Measurements from ENCODE around the gene TEX30.
"Not testable (repeated sequence)": the region's sequence is repeated elsewhere in the genome, so short reads cannot be mapped to it uniquely, and the experiment has no call there.

Gene TEX30

DNA sequence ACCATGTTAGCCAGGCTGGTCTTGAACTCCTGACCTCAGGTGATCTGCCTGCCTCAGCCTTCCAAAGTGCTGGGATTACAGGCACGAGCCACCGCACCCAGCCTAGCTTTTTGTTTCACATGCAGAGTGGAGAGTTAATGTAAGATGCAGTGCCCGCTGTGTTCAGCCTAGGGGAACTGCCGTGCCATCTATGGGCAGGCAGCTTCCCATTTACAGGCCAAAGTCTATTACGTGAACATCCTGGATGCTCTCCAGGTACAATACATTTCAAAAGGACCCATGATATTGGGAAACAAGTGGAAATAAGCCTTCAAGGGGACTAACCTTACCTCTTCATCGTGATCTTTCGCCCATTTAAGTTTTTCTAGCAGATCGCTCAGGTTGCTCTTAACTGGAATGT is 15.1 kb upstream of the TEX30 start:
- no peak overlapping the region for H2AFZ ChIP-seq (ENCODE audit: low read length)
- H3K36me3 ChIP-seq (replicated peaks; ENCODE audit: insufficient read depth, low read length), result peaks cover 13% of the 10 kb centered on the region
- no peak overlapping the region for H3K4me3 ChIP-seq (ENCODE audit: low read length)
- H3K9me2 ChIP-seq (replicated peaks; ENCODE audit: insufficient read depth, low read length), result no peaks in the 10 kb centered on the region
- no peaks in the 10 kb centered on the region for H3K9me3 ChIP-seq (replicated peaks; ENCODE audit: insufficient read depth, low read length)
- no peak overlapping the region for H3K27ac ChIP-seq (ENCODE audit: low read length)
- H3F3A ChIP-seq (ENCODE audit: insufficient read depth, low read length), result no peaks in the 10 kb centered on the region
- no peak for DNase-seq
- H4K20me1 ChIP-seq (ENCODE audit: insufficient read depth, low read length), result no peaks in the 10 kb centered on the region
- H3K9ac ChIP-seq (ENCODE audit: low read length), result no peak overlapping the region
- H3K4me2 ChIP-seq (ENCODE audit: low read depth, low read length), result no peak overlapping the region
- H3K4me1 ChIP-seq (ENCODE audit: low read length), result no peaks in the 10 kb centered on the region
- H3K79me2 ChIP-seq (ENCODE audit: low read length), result no peaks in the 10 kb centered on the region
- TF ChIP-seq EZH2phosphoT487 (IDR thresholded peaks at IDR 0.05; ENCODE audit: low read length), result no peak
- no peak for TF ChIP-seq EZH2 (optimal IDR thresholded peaks at IDR 0.05; ENCODE audit: low read depth, low read length)
- TF ChIP-seq, protein P1, sequence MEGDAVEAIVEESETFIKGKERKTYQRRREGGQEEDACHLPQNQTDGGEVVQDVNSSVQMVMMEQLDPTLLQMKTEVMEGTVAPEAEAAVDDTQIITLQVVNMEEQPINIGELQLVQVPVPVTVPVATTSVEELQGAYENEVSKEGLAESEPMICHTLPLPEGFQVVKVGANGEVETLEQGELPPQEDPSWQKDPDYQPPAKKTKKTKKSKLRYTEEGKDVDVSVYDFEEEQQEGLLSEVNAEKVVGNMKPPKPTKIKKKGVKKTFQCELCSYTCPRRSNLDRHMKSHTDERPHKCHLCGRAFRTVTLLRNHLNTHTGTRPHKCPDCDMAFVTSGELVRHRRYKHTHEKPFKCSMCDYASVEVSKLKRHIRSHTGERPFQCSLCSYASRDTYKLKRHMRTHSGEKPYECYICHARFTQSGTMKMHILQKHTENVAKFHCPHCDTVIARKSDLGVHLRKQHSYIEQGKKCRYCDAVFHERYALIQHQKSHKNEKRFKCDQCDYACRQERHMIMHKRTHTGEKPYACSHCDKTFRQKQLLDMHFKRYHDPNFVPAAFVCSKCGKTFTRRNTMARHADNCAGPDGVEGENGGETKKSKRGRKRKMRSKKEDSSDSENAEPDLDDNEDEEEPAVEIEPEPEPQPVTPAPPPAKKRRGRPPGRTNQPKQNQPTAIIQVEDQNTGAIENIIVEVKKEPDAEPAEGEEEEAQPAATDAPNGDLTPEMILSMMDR (IDR thresholded peaks at IDR 0.05; ENCODE audit: low read length), result no peak
- no peaks in the 10 kb centered on the region for H3K27me3 ChIP-seq (replicated peaks; ENCODE audit: insufficient read depth, low read length)

DNA sequence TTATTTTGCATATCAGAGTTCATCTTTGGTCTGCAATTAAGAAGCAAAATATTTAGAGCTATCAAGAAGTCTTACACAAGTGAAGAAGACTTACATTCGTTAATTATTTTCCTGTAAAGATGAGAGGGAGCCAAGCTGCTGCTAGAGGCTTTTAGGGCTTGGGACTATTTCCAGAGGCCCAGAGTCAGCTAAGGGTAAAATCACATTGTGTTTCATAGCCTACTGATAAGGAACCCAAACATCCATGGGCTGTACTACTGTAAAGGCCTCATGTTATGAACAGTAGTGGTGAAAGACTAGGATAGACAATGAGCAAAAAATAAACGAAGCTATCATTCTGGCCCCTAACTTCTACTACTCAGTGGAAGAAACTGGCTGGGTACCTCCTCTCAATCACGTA is 10.9 kb upstream of the TEX30 start:
- no peaks in the 10 kb centered on the region for H3K9me3 ChIP-seq (replicated peaks; ENCODE audit: insufficient read depth, low read length)
- DNase-seq, result no peak
- H3K36me3 ChIP-seq (replicated peaks; ENCODE audit: insufficient read depth, low read length), result peaks cover 4% of the 10 kb centered on the region; the same call in 1 of the 2 replicates
- no peaks in the 10 kb centered on the region for H3K9me2 ChIP-seq (replicated peaks; ENCODE audit: insufficient read depth, low read length)
- H3F3A ChIP-seq (ENCODE audit: insufficient read depth, low read length), result peaks cover 9% of the 10 kb centered on the region
- no peaks in the 10 kb centered on the region for H3K79me2 ChIP-seq (ENCODE audit: low read length)
- no peak overlapping the region for H2AFZ ChIP-seq (ENCODE audit: low read length)
- no peak for TF ChIP-seq EZH2phosphoT487 (IDR thresholded peaks at IDR 0.05; ENCODE audit: low read length)
- TF ChIP-seq EZH2 (optimal IDR thresholded peaks at IDR 0.05; ENCODE audit: low read depth, low read length), result no peak
- TF ChIP-seq, protein P1 (IDR thresholded peaks at IDR 0.05; ENCODE audit: low read length), result no peak
- H3K27ac ChIP-seq (ENCODE audit: low read length), result no peak overlapping the region
- H3K27me3 ChIP-seq (replicated peaks; ENCODE audit: insufficient read depth, low read length), result no peaks in the 10 kb centered on the region
- H4K20me1 ChIP-seq (ENCODE audit: insufficient read depth, low read length), result no peaks in the 10 kb centered on the region
- H3K4me3 ChIP-seq (ENCODE audit: low read length), result no peak overlapping the region
- H3K4me2 ChIP-seq (ENCODE audit: low read depth, low read length), result no peak overlapping the region
- H3K9ac ChIP-seq (ENCODE audit: low read length), result no peak overlapping the region
- H3K4me1 ChIP-seq (ENCODE audit: low read length), result peaks cover 13% of the 10 kb centered on the region

DNA sequence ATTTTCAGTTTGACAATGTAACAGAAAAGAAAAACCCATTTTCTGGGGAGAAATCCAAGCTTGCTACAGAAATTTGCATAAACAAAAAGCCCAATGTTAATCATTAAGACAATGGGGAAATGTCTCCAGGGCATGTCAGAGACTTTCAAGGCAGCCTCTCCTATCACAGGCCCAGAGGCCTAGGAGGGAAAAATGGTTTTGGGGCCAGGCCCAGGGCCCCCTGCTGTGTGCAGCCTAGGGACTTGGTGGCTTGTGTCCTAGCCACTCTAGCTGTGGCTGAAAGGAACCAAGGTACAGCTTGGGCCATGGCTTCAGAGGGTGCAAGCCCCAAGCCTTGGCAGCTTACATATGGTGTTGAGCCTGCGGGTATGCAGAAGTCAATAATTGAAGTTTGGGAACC is 8.0 kb upstream of the TEX30 start:
- no peaks in the 10 kb centered on the region for H4K20me1 ChIP-seq (ENCODE audit: insufficient read depth, low read length)
- H3K9ac ChIP-seq (ENCODE audit: low read length), result no peak overlapping the region
- no peak overlapping the region for H3K4me3 ChIP-seq (ENCODE audit: low read length)
- H3K4me1 ChIP-seq (ENCODE audit: low read length), result peaks cover 25% of the 10 kb centered on the region
- H3K36me3 ChIP-seq (replicated peaks; ENCODE audit: insufficient read depth, low read length), result peaks cover 4% of the 10 kb centered on the region; the same call in 1 of the 2 replicates
- no peak overlapping the region for H2AFZ ChIP-seq (ENCODE audit: low read length)
- H3K9me2 ChIP-seq (replicated peaks; ENCODE audit: insufficient read depth, low read length), result no peaks in the 10 kb centered on the region
- no peak for TF ChIP-seq EZH2phosphoT487 (IDR thresholded peaks at IDR 0.05; ENCODE audit: low read length)
- no peak for TF ChIP-seq EZH2 (optimal IDR thresholded peaks at IDR 0.05; ENCODE audit: low read depth, low read length)
- TF ChIP-seq, protein P1 (IDR thresholded peaks at IDR 0.05; ENCODE audit: low read length), result no peak
- no peaks in the 10 kb centered on the region for H3K9me3 ChIP-seq (replicated peaks; ENCODE audit: insufficient read depth, low read length)
- H3K79me2 ChIP-seq (ENCODE audit: low read length), result no peaks in the 10 kb centered on the region
- peaks cover 13% of the 10 kb centered on the region for H3F3A ChIP-seq (ENCODE audit: insufficient read depth, low read length)
- H3K27me3 ChIP-seq (replicated peaks; ENCODE audit: insufficient read depth, low read length), result no peaks in the 10 kb centered on the region
- DNase-seq, result no peak
- H3K4me2 ChIP-seq (ENCODE audit: low read depth, low read length), result no peak overlapping the region
- H3K27ac ChIP-seq (ENCODE audit: low read length), result no peak overlapping the region

DNA sequence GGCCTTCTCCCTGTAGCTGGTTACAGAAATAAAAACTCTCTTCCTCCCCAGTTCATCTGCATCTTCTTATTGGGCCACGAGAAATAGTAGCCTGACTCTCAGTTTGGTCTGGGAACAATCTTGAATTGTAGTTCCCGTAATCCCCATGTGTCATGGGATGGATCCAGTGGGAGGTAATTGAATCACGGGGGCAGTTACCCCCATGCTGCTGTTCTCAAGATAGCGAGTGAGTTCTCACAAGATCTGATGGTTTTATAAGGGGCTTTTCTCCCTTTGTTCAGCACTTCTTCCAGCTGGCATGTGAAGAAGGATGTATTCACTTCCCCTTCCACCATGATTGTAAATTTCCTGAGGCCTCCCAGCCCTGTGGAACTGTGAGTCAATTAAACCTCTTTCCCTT is 7.1 kb upstream of the TEX30 start:
- H3K4me2 ChIP-seq (ENCODE audit: low read depth, low read length), result peak overlapping the region; percentile 73; the same call in 1 of the 2 replicates
- not testable (repeated sequence) for H3K4me3 ChIP-seq (ENCODE audit: low read length); H3K9me2 ChIP-seq (replicated peaks; ENCODE audit: insufficient read depth, low read length); H3K27me3 ChIP-seq (replicated peaks; ENCODE audit: insufficient read depth, low read length); H2AFZ ChIP-seq (ENCODE audit: low read length); H3K79me2 ChIP-seq (ENCODE audit: low read length); H3K9me3 ChIP-seq (replicated peaks; ENCODE audit: insufficient read depth, low read length); DNase-seq; H3K9ac ChIP-seq (ENCODE audit: low read length); H3K36me3 ChIP-seq (replicated peaks; ENCODE audit: insufficient read depth, low read length); H4K20me1 ChIP-seq (ENCODE audit: insufficient read depth, low read length)
- peaks cover 13% of the 10 kb centered on the region for H3F3A ChIP-seq (ENCODE audit: insufficient read depth, low read length)
- peaks cover 25% of the 10 kb centered on the region for H3K4me1 ChIP-seq (ENCODE audit: low read length)
- peak overlapping the region; percentile 91; the same call in 1 of the 2 replicates for H3K27ac ChIP-seq (ENCODE audit: low read length)

Data from MM.1S (cell line).